ENCODE measurements around the gene DCAF7.
A peak's percentile ranks its signal among the peaks of the same experiment; 100 is the strongest.

DCAF7 gene, protein sequence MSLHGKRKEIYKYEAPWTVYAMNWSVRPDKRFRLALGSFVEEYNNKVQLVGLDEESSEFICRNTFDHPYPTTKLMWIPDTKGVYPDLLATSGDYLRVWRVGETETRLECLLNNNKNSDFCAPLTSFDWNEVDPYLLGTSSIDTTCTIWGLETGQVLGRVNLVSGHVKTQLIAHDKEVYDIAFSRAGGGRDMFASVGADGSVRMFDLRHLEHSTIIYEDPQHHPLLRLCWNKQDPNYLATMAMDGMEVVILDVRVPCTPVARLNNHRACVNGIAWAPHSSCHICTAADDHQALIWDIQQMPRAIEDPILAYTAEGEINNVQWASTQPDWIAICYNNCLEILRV

DNA sequence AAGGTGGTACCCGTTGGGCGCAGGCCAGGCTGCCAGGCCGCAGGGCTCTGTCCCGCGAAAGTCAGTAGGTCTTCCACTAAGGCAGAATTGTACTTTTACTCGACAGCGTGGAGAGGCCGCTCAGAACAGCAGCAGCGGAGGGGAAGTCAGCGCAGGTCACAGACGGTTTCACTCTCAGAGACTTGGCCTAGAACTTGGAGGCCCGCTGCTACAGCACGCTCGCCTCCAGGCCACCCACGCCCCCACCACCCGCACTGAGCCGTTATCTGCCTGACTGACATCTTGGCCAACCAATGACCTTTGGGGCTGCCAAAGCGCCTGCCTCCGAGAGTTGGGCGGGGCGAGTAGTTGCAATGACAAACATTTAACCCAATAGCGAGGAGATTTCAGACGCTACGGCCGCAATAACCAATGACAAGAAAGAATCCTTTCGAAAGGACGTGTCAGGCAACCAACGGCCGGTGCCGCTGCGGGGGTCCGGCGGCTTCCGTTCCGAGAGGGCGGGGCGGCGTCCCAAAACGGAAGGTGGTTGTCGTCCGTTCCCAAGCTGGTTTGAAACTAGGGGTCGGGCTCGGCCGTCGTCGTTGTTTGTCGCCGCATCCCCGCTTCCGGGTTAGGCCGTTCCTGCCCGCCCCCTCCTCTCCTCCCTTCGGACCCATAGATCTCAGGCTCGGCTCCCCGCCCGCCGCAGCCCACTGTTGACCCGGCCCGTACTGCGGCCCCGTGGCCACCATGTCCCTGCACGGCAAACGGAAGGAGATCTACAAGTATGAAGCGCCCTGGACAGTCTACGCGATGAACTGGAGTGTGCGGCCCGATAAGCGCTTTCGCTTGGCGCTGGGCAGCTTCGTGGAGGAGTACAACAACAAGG lies at the start of gene DCAF7:
Gene DCAF7, plus strand, starts transcription at position 532 of the 871 bp plus-strand sequence. Its CDS starts 201 bp downstream, at position 733.
- peak; percentile 100 for DNase-seq (ENCODE audit: low read depth, low spot score)

DNA sequence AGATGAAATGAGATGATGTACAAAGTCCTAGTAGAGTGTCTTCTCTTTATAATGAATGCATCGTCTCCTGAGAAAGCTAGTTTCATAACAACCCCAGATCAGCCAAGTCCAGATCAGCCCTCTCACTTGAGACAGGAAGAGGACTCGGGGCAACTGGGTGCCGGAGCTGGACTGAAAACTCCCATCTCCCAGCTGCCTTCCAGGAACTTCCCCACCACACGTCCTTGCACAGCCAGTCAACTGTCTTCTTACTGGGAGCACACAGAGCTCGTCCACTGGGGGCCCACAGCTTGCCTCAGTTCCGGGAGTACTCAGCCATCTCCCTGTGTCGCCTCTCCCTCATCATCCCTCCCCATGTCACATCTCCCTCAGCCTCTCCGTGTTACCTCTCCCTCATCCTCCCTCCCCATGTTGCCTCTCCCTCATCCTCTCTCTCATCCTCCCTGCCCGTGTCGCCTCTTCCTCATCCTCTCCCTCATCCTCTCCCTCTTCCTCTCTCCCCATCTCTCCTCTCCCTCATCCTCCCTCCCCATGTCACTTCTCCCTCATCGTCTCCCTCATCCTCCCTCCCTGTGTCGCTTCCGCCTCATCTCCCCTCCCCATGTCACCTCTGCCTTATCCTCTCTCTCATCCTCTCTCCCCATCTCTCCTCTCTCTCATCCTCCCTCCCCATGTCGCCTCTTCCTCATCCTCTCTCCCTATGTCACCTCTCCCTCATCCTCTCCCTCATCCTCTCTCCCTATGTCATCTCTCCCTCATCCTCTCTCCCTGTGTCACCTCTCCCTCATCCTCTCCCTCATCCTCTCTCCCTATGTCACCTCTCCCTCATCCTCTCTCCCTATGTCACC lies 49.5 kb upstream of the DCAF7 start:
- DNase-seq (ENCODE audit: low read depth, low spot score), result no peak

DNA sequence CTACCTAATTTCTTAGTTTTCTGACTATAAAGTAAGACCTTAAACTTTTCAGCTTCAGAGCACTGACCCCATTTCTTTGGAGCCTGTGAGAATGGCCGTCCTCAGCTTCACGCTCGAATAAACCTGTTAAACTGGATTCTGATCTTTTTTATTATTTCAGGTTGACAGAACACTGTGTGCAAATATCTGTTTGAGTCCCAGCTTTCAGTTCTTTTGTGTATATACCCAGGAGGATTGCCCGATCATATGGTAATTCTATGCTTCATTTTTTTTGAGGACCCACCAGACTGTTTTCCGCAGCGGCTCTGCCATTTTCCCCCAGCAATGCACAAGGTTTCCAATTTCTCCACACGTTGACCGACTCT lies 47.0 kb upstream of the DCAF7 start:
- no peak for DNase-seq (ENCODE audit: low read depth, low spot score)

DNA sequence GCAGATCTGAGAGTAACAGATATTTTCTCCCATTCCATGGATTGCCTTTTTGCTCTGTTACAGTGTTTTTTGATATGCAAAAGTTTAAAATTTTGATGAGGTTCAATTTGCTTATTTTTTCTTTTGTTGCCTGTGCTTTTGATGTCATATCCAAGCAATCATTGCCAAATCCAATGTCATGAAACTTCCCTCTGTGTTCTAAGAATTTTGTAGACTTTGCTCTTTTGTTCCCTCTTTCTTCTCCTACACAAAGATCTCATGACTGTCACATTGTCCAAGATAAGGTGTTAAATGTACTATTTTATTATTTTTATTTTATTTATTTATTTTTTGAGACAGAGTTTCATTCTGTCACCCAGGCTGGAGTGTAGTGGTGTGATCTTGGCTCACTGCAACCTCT lies 46.0 kb upstream of the DCAF7 start:
- no peak for DNase-seq (ENCODE audit: low read depth, low spot score)

DNA sequence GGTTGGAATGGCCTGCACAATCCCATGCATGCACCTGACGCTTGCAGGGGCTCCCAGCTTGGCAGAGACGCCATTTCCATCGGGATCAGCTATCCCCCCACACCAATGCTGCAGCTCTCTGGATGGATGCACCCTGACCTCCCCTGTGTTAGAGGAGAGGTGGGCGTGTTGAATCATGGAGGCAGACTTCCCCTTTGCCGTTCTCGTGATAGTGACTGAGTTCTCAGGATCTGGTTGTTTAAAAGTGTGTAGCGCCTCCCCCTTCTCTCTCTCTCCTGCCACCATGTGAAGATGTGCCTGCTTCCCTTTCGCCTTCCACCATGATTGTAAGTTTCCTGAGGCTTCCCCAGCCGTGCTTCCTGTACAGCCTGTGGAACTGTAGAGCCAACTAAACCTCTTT lies 44.9 kb upstream of the DCAF7 start:
- no peak for DNase-seq (ENCODE audit: low read depth, low spot score)

DNA sequence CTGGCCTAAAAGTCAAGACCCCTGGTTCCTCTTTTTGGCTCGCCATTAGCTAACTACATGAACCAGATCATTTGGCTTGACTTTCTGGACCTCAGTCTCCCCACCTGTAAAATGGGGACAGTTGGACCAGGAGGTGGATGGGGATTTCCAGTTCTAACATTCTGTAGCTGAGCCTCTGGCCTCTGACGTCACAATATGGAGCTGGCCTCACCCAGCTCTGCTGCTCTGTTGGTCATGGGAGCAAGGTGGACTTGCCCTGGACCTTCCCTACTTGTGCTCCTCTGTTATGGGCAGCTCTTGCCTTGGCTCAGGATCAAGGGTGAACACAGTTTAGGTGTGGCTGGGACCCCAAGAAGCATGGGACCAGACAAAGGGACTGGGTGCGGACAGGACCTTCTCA lies 43.6 kb upstream of the DCAF7 start:
- DNase-seq (ENCODE audit: low read depth, low spot score), result no peak

DNA sequence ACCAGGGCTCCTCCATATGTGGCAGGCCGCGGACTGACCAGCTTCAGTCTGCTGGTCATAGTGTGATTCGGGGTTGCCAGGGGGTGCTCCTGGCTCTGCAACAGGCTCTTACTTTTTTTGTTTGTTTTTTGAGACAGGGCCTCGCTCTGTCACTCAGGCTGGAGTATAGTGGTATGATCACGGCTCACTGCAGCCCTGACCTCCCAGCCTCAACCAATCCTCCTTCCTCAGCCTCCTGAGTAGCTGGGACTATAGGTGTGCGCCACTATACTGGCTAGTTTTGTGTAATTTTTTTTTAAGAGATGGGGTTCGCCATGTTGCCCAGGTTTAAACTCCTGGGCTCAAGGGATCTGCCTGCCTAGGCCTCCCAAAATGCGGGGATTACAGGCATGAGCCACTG lies 38.9 kb upstream of the DCAF7 start:
- DNase-seq (ENCODE audit: low read depth, low spot score), result no peak

DNA sequence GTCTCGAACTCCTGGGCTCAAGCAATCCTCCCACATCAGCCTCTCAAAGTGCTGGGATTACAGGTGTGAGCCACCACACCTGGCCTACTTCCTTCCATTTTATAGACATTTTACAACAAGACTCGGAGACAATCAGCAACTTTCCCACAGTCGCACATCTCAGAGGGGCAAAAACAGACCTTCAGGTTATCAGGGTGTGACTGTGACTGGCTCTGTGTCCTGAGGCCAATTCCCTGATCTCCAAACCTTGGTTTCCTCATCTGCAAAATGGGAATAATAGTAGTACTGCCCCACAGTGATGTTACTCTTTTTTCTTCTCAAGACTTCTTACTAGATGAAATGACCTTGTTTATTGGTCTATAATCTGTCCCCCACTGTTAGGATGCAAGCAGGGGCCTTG lies 37.9 kb upstream of the DCAF7 start:
- no peak for DNase-seq (ENCODE audit: low read depth, low spot score)

DNA sequence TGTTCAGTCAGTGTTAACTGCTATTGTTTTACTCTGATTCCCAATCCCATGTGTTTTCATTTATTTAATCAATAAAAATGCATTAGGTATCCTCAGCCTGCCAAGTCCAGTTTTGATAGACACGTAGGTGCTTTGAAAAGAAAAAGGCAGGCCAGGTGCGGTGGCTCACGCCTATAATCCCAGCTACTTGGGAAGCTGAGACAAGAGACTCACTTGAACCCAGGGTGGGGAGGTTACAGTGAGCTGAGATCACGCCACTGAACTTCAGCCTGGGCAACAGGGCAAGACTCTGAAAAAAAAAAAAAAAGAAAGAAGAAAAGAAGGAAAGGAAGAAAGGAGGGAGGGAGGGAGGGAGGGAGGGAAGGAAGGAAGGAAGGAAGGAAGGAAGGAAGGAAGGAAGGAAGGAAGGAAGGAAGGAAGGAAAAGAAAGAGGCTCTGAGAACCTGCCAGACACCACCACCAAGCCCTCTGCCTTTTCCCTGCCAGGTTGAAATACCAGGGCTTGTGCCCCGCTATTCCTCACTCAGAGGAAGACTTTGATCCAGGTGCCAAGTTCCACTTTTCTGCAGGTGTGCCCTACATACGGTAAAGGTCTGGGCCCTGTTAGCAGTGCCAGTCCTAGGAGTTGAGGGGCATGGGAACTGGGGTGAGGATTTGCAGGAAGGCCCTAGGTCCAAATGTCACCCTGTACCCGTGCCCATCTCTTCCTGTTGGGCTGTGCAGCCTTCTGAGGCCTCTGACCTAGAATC lies 37.2 kb upstream of the DCAF7 start:
- DNase-seq (ENCODE audit: low read depth, low spot score), result no peak

DNA sequence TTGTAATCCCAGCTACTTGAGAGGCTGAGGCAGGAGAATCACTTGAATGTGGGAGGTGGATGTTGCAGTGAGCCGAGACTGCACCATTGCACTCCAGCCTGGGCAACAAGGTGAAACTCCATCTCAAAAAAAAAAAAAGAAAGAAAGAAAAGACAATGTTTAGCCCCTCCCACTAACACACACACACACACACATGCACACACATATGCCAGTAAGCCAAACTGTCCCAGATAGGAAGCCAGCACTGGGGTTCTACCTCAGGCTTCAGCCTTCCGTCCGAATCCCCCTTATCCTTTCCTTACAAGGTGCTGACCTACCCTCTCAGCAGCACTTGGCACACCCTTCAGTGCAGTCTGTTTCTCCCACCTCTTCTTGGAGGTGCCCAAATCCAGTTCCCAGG lies 35.8 kb upstream of the DCAF7 start:
- no peak for DNase-seq (ENCODE audit: low read depth, low spot score)

DNA sequence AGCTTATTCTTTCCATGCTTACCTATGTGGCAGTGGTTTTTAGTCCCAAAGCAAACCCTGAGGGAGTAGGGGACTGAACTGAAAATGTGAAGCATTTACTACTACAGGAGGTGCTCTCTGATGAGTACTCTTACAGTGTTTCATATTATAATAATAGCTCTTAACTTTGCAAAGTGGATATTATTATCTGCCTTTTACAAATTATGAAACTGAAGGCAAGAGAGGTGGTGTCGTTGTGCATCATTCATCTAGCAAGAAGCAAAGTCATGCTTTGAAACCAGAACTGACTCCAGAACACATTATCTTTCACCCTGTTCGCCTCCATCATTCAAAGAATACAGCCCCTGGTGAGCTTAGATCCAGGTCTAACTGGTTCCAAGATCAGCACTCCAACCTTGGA lies 35.3 kb upstream of the DCAF7 start:
- no peak for DNase-seq (ENCODE audit: low read depth, low spot score)

DNA sequence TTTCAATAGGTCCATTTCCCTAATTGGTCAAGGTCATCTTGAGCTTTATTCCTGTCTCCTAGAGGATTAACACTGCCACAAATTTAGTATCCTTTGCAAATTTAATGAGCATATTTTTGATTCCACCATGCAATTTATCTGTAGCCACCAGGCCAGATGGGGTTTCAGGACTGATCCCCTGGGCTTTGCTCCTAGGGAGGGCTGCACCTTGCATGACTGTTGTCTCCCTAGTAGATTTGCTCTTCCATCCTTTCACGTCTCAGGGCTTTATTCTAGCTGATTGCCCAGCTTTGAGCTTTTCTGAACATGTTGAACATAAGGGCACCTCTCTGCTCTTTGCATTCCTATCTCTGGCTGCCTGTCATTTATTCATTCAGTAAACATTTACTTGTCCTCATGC lies 34.9 kb upstream of the DCAF7 start:
- no peak for DNase-seq (ENCODE audit: low read depth, low spot score)

DNA sequence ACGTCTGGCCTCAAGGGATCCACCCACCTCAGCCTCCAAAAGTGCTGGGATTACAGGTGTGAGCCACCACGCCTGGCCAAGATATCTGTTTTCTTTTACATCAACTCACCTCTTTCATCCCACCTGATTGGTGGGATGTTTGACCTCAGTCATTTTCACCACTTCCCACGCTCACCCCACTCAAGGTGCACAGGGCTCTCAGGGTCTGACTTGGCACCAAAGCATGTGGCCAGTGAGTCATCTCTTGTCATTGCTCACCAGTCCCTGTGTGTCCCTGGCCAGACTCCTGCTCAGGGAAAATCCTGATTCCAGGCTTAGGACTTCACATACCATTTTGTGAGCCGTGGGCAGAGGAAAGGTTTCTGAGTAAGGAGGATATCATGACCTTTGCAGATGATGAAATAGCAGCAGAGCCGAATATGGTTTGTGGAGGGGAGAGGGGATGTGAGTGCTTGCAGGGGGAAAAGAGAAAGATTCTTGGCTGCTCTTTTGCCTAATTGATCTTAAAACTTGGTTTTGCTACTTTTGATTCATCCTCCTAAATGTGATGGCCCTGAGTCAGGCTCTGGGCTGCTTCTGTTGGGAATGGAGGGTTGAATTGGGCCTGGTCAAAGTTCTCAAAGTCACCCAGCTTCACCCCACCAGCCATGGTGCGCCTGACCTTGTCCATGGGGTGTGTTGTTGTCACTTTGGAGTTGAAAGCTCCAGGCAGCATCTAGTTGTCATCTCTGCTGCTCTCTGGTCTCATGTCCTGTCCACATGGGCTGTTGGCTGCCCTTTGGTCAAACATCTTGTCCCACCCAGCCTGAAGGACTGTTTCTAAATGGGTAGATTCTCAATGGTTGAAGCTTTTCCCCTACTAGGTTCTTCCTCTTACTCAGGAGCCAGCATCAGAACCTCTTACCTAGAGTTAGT lies 33.1 kb upstream of the DCAF7 start:
- DNase-seq (ENCODE audit: low read depth, low spot score), result no peak

DNA sequence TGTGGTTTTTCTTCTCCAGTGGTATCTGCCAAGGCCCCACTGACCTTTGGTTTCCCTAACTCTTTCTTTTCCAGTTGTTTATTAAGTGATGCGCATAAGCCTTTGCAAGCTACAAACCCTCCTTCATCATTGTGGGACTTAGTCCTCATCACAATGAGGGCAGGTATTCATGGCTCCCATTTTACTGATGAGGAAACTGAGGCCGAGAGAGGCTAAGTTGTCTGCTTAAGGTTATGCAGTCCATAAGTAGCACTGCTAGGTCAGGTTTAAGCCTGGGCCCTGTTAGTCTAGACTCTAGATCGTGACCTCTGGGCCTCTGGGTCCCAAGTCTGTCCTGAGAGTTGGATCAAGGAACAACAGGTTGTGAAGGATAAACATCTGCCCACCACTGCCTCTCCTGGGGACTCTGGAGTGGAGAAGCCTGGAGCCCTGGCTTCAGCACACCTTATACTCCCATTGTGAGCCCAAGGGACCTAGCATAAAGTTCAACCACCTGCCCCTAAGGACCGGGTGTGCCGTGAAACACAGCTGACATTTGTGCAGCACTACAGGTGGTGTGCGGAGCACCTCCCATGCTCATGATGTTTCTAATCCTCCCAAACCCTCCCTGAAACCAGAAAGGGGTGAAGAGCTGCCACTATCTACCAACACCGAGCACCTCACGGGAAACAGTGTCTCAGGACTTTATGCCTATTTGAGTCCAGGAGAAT lies 32.3 kb upstream of the DCAF7 start:
- DNase-seq (ENCODE audit: low read depth, low spot score), result no peak

DNA sequence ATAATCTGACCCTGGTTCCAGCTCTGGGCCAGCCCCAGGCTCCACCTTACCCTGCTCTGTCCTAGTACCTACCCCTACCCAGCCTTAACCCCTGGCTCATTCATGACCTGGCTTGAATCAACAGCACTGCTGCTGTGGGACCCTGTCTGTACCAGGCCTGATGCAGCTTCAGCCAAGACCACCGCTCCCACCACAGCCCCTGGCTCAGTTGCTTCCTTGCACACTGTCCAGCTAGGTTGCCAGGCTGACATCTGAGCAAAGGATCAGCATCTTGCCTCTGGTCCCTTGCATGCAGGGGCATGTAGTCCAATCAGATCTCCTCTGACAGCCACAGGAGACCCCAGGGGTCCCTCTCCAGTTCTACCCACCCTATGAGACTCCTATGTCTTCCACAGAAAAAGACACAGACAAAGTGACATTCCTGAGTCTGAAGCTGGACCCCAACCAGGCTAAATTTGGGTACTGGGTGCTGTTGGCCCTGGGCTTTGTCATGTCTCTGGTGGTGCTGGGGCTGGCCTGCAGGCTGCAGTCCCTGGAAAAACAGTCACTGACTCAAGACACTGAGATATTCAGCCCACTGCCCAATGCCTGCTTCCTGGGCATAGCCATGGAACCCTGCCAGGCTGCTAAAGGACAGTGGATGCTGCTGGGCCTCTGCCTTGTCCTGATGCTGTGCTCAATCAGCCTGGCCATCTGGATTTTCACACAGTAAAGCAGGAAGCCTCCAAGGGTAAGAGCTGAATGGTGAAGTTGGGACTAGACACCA lies 31.0 kb upstream of the DCAF7 start:
- no peak for DNase-seq (ENCODE audit: low read depth, low spot score)

DNA sequence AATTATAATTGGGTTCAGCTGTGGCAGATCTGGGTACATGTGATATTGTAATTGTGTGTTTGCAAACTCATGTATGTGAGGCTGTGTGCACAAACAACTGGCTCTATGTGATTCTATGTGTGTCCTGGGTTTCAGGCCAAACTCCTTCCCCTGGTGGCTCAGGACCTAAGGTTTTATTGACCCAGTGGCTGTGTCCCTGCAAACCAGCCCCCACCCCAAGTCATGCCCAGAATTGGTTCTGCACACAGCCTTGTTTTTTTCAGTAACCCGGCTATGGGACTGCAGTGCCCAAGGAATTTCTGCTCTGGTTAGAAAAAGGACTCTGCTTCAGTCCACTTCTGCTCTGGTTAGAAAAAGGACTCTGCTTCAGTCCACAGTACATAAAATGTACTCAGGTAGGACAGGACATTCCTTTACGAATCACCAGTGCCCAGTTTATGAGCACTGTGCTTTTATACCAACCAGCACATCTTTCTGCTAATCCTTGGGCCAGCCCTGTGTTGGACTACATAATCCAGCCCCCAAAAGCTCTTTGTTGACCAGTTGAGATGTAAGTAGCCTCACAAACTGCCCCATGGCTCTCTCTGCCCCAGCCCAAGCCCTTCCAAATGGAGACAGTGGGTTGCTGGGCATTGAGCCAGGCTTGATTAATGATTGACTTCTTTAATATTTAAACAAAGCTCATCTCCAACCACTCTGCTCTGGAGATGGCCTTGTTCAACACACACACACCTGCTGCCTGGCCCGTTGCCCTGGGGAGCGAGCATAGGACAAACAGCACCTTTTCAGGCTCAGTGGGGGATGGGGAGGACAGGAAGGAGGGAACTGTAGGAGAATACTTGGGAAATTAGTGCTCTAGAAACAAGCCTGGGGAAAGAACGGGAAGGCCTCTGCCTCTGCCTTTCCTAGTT lies 30.1 kb upstream of the DCAF7 start:
- no peak for DNase-seq (ENCODE audit: low read depth, low spot score)

DNA sequence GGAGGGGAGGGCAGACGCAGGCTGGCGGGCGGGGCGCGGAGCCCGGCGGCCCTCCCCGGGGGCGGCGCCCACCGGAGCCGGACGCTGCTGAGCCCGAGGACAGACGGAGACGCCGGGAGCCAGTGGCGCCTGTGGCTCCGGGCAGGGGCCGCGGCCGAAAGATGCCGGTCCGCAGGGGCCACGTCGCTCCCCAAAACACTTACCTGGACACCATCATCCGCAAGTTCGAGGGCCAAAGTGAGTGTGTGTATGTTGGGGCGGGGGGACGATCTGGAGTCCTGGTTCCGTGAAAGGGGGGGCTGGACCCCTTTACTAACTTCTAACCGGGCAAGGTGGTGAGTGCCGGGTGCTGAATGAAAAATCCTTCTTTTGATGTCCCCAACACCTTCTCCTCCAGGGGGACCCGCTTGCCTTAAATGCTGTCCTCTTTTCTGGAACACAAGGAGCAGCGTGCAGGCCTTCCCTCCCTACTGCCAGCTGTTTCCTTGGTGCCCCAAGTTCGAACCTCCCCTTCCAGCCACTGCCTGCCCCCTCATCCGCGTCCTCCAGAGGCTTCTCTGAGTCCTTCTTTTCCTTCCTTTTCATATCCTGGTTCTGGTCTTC lies 26.9 kb upstream of the DCAF7 start, which contains the start of gene KCNH6:
Gene KCNH6, plus strand, starts transcription at position 106 of the 603 bp plus-strand sequence. Its CDS starts 56 bp downstream, at position 162.
- DNase-seq (ENCODE audit: low read depth, low spot score), result no peak

Data from smooth muscle cell of the brain vasculature (primary cell).